ENCODE results near the gene DNAJC7. TPM values are rescaled to one million over a fixed set of nuclear protein-coding genes. Genes with fewer than 3 reads are reported as not detected.

DNAJC7 gene
- total and polyA plus RNA-seq, 9 of the 15 experiments (the other 6 are each of a cell fraction or from before 2014, with no cell fraction given): 85.8 to 262 (median 157) TPM

- H3K27me3 ChIP-seq (ENCODE audit: control insufficient read depth in 2 of 2, insufficient read depth in 2 of 2, low read length in 2 of 2): no peaks in the 10 kb centered on the region
- in situ Hi-C loops (cut with MboI): loop anchor here (5.0 kb wide), 1 partner anchor 86 kb away; the partner anchor contains the start of gene DHX58
- H3K4me2 ChIP-seq (ENCODE audit: insufficient read depth, low read length): no peak overlapping the region
- H3K9ac ChIP-seq (ENCODE audit: insufficient read depth in 1 of 2, low read depth in 2 of 2, low read length in 2 of 2): peak overlapping the region in 1 of 2 experiments; percentile 54; a peak in 1 of 4 replicates
- intact Hi-C loops (cut with micrococcal nuclease): loop anchor here (2.0 to 5.0 kb wide), 2 partner anchors 59 to 91 kb away; partner anchors contain the start of gene CNP
- H3K79me2 ChIP-seq (ENCODE audit: control insufficient read depth, insufficient read depth, low read length): peaks cover 5% of the 10 kb centered on the region
- POLR2A ChIA-PET: interaction anchor here (0.7 to 4.1 kb wide), 12 partner anchors 9 to 347 kb away, joined by 3 to 29 read pairs (median 4); partner anchors contain the start of gene DNAJC7
- CTCF ChIA-PET (ENCODE audit: low intra/inter-chr PET ratio): interaction anchor here (0.6 to 2.3 kb wide), 3 partner anchors 21 to 90 kb away, joined by 3 to 23 read pairs (median 3); no protein-coding TSS in a partner anchor
- no peaks in the 10 kb centered on the region for H3K9me1 ChIP-seq (ENCODE audit: control insufficient read depth, insufficient read depth, low read length)
- FAIRE-seq (no peak), DNase-seq (ENCODE audit: extremely low read depth in 1 of 4, low spot score in 3 of 4) (no peak), ATAC-seq (no peak)
- H3K9me3 ChIP-seq (replicated peaks; ENCODE audit: control insufficient read depth, insufficient read depth, low read depth, low read length): no peaks in the 10 kb centered on the region
- peaks cover 39 to 48% of the 10 kb centered on the region in 2 experiments for H3K4me1 ChIP-seq (replicated peaks in 1 of 2; ENCODE audit: control insufficient read depth in 2 of 2, insufficient read depth in 2 of 2, low read length in 2 of 2)
- H3K27ac ChIP-seq (ENCODE audit: extremely low read depth, low read depth, low read length): no peak overlapping the region
- H2AFZ ChIP-seq (ENCODE audit: low read depth, low read length): no peak overlapping the region
- WGBS (ENCODE audit: insufficient coverage, low coverage, missing lambda C conversion rate): 92% methylated on average over 3 of the region's 3 CpGs
- H3K4me3 ChIP-seq: no peak overlapping the region
- H3K36me3 ChIP-seq (ENCODE audit: control insufficient read depth, insufficient read depth, low read length): peaks cover 34% of the 10 kb centered on the region
- TF ChIP-seq FOXO4 (CRISPR knock-in tag; IDR thresholded peaks at IDR 0.05) (no peak), LEF1 (IDR thresholded peaks at IDR 0.05) (no peak), NFRKB (IDR thresholded peaks at IDR 0.05; ENCODE audit: low read depth) (no peak), ZNF507 (tag; conservative IDR thresholded peaks at IDR 0.05) (no peak), KDM1A (IDR thresholded peaks at IDR 0.05) (no peak), PYGO2 (tag; IDR thresholded peaks at IDR 0.05) (no peak), ZNF146 (CRISPR knock-in tag; IDR thresholded peaks at IDR 0.05; ENCODE audit: unreplicated experiment) (no peak), MAFF (IDR thresholded peaks at IDR 0.05; ENCODE audit: low read length) (no peak), MEF2A (IDR thresholded peaks at IDR 0.05; ENCODE audit: control insufficient read depth, low read depth, low read length) (no peak), ZBTB2 (IDR thresholded peaks at IDR 0.05) (no peak)
- H4K20me1 ChIP-seq (replicated peaks; ENCODE audit: control insufficient read depth, insufficient read depth, low read length): no peaks in the 10 kb centered on the region
- BruUV-seq (replicated peaks): no TSS peak
Observed at GRCh38 chr17:42025936-42026335, 8.7 kb upstream of the DNAJC7 start.
